ENCODE data around the gene ACSS2. TPM values are rescaled to one million over a fixed set of nuclear protein-coding genes. Genes with fewer than 3 reads are reported as not detected.
A peak's percentile ranks its signal among the peaks of the same experiment; 100 is the strongest.

ACSS2 gene
- total and polyA plus RNA-seq, 2 donors (not counting 1 experiment from before 2014, with no cell fraction given), result 59.4 to 129 TPM

- TF ChIP-seq, protein P1, sequence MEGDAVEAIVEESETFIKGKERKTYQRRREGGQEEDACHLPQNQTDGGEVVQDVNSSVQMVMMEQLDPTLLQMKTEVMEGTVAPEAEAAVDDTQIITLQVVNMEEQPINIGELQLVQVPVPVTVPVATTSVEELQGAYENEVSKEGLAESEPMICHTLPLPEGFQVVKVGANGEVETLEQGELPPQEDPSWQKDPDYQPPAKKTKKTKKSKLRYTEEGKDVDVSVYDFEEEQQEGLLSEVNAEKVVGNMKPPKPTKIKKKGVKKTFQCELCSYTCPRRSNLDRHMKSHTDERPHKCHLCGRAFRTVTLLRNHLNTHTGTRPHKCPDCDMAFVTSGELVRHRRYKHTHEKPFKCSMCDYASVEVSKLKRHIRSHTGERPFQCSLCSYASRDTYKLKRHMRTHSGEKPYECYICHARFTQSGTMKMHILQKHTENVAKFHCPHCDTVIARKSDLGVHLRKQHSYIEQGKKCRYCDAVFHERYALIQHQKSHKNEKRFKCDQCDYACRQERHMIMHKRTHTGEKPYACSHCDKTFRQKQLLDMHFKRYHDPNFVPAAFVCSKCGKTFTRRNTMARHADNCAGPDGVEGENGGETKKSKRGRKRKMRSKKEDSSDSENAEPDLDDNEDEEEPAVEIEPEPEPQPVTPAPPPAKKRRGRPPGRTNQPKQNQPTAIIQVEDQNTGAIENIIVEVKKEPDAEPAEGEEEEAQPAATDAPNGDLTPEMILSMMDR (conservative IDR thresholded peaks at IDR 0.05 in 1 of 2, IDR thresholded peaks at IDR 0.05 in 1 of 2; ENCODE audit: low read depth in 1 of 2, low read length in 2 of 2), result no peak
- no peak for TF ChIP-seq EZH2 (IDR thresholded peaks at IDR 0.05; ENCODE audit: low read length, missing control alignments)
- Histone ChIP-seq H3K27me3 (ENCODE audit: control insufficient read depth, insufficient read depth, low read length) (no peaks in the 10 kb centered on the region), H3K9ac (ENCODE audit: insufficient read depth, low read length) (no peak overlapping the region)
These were observed 12.1 kb downstream of the ACSS2 start for GRCh38 chr20:34888468-34888867.

DNA sequence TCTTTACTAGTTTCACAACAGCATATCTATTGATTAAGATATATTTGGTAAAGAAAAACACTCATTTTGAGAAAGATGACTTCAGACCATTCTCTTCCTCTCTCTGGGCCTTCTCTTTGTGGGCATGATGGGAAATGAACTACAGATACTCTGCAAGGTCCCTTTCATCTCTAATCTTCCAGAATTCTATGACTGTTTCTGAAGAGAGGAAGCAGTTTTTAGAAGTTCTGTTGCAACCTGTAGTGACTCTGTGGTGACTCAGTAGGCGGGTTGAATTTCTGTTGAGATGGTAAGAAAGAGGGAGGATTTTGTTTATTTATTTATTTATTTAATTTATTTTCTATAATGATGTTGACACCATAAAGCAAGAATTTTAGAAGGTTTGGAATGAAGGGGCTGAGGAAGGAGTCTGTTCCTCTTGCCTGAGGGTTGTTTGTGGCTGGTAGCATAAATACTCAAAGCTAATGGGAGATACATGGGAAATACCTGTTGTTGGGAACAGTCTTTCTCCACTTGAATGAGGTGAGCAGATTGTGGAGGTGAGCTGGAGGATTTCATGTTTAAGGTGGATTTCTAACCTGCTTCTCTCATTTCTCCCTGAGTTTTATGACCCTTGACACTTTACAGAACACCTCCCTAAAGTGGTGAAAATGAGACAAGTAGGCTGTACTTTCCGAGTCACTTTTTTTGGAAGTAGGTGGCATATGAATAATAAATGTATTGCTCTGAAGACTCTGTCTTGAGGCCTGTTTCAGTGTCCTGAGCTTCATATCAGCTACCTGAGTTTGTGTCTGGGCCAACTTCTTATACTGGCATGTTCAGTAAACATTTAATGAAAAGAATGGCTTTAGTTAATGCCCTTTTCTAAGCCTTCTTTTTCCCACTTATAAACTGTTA, 15.0 kb downstream of the ACSS2 start:
- Histone ChIP-seq H3K9me3 (ENCODE audit: control insufficient read depth, insufficient read depth, low read depth, low read length) (no peaks in the 10 kb centered on the region), H3K4me2 (ENCODE audit: extremely low read depth, insufficient read depth, low read length) (no peak overlapping the region), H4K20me1 (ENCODE audit: control insufficient read depth, extremely low read depth, insufficient read depth, low read length) (no peaks in the 10 kb centered on the region), H3K9ac (ENCODE audit: insufficient read depth, low read length) (no peak overlapping the region), H3K27me3 (ENCODE audit: control insufficient read depth, insufficient read depth, low read length) (no peaks in the 10 kb centered on the region), H3K27ac (ENCODE audit: insufficient read depth, low read length) (no peak overlapping the region), H3K4me1 (ENCODE audit: control insufficient read depth, extremely low read depth, insufficient read depth, low read length) (peaks cover 4% of the 10 kb centered on the region), H2AFZ (ENCODE audit: low read length) (no peak overlapping the region), H3K36me3 (ENCODE audit: control insufficient read depth, insufficient read depth, low read length) (no peaks in the 10 kb centered on the region), H3K4me3 (replicated peaks in 1 of 4; ENCODE audit: control extremely low read depth in 1 of 4, insufficient read depth in 1 of 4, low read depth in 3 of 4, low read length in 4 of 4) (no peak overlapping the region), H3K79me2 (ENCODE audit: control insufficient read depth, insufficient read depth, low read length) (no peaks in the 10 kb centered on the region)
- DNase-seq (ENCODE audit: low read depth in 2 of 2), result peak; percentile 68 to 73
- TF ChIP-seq, protein P1 (conservative IDR thresholded peaks at IDR 0.05 in 1 of 2, IDR thresholded peaks at IDR 0.05 in 1 of 2; ENCODE audit: low read depth in 1 of 2, low read length in 2 of 2), result no peak
- no peak for TF ChIP-seq EZH2 (IDR thresholded peaks at IDR 0.05; ENCODE audit: low read length, missing control alignments)

More at GRCh38 chr20:34888468-34888867, 12.1 kb downstream of the ACSS2 start:
- no peak overlapping the region for H3K4me2 ChIP-seq (ENCODE audit: extremely low read depth, insufficient read depth, low read length)
- no peak for DNase-seq (ENCODE audit: low read depth in 2 of 2)
- no peak overlapping the region for H2AFZ ChIP-seq (ENCODE audit: low read length)
- no peaks in the 10 kb centered on the region for H4K20me1 ChIP-seq (ENCODE audit: control insufficient read depth, extremely low read depth, insufficient read depth, low read length)
- no peaks in the 10 kb centered on the region for H3K79me2 ChIP-seq (ENCODE audit: control insufficient read depth, insufficient read depth, low read length)
- H3K9me3 ChIP-seq (ENCODE audit: control insufficient read depth, insufficient read depth, low read depth, low read length), result no peaks in the 10 kb centered on the region
- H3K27ac ChIP-seq (ENCODE audit: insufficient read depth, low read length), result no peak overlapping the region
- H3K4me1 ChIP-seq (ENCODE audit: control insufficient read depth, extremely low read depth, insufficient read depth, low read length), result no peaks in the 10 kb centered on the region
- H3K36me3 ChIP-seq (ENCODE audit: control insufficient read depth, insufficient read depth, low read length), result no peaks in the 10 kb centered on the region
- no peak overlapping the region for H3K4me3 ChIP-seq (replicated peaks in 1 of 4; ENCODE audit: control extremely low read depth in 1 of 4, insufficient read depth in 1 of 4, low read depth in 3 of 4, low read length in 4 of 4)

DNA sequence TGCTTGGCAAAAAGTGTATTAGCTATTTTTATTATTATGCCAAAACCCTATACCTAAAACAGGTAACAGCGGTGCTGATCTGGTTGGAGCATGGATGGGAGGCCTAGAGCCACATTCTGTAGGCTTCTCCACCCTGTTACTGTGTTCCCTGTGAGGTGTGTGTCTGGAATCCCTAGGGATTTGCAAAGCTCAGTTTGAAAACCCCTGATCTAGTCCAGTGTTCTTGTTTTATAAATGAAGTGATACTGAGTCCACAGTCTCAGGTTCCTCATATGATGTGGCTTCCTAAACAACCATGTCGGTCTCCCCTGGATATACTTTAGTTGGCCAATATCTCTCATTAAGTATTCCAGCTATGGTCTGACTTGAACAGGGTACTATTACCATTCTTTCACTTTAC, 16.3 kb downstream of the ACSS2 start:
- H3K27ac ChIP-seq (ENCODE audit: insufficient read depth, low read length), result no peak overlapping the region
- H3K4me2 ChIP-seq (ENCODE audit: extremely low read depth, insufficient read depth, low read length), result no peak overlapping the region
- peaks cover 4% of the 10 kb centered on the region for H3K4me1 ChIP-seq (ENCODE audit: control insufficient read depth, extremely low read depth, insufficient read depth, low read length)
- no peaks in the 10 kb centered on the region for H3K27me3 ChIP-seq (ENCODE audit: control insufficient read depth, insufficient read depth, low read length)
- no peaks in the 10 kb centered on the region for H3K9me3 ChIP-seq (ENCODE audit: control insufficient read depth, insufficient read depth, low read depth, low read length)
- no peak overlapping the region for H2AFZ ChIP-seq (ENCODE audit: low read length)
- TF ChIP-seq, protein P1 (conservative IDR thresholded peaks at IDR 0.05 in 1 of 2, IDR thresholded peaks at IDR 0.05 in 1 of 2; ENCODE audit: low read depth in 1 of 2, low read length in 2 of 2), result no peak
- TF ChIP-seq EZH2 (IDR thresholded peaks at IDR 0.05; ENCODE audit: low read length, missing control alignments), result no peak
- H3K36me3 ChIP-seq (ENCODE audit: control insufficient read depth, insufficient read depth, low read length), result no peaks in the 10 kb centered on the region
- DNase-seq (ENCODE audit: low read depth in 2 of 2), result no peak
- H3K79me2 ChIP-seq (ENCODE audit: control insufficient read depth, insufficient read depth, low read length), result no peaks in the 10 kb centered on the region
- H4K20me1 ChIP-seq (ENCODE audit: control insufficient read depth, extremely low read depth, insufficient read depth, low read length), result no peaks in the 10 kb centered on the region
- no peak overlapping the region for H3K4me3 ChIP-seq (replicated peaks in 1 of 4; ENCODE audit: control extremely low read depth in 1 of 4, insufficient read depth in 1 of 4, low read depth in 3 of 4, low read length in 4 of 4)
- H3K9ac ChIP-seq (ENCODE audit: insufficient read depth, low read length), result no peak overlapping the region

Data from fibroblast of lung (primary cell).